Measurements from ENCODE around the gene EHMT1. TPM values are rescaled to one million over a fixed set of nuclear protein-coding genes. Genes with fewer than 3 reads are reported as not detected.

The EHMT1 gene
- total and polyA plus RNA-seq, 2 experiments from 2014 or later, result 46.0 to 47.7 TPM

- no peak for DNase-seq (ENCODE audit: low spot score)
- H3K36me3 ChIP-seq (replicated peaks; ENCODE audit: insufficient read depth, low read depth), result peaks cover 4% of the 10 kb centered on the region
Measured at GRCh38 chr9:137757139-137757538, 138.3 kb downstream of the EHMT1 start.

GRCh38 chr9:137757613-137758029, 138.8 kb downstream of the EHMT1 start:
- Histone ChIP-seq H3K4me2 (no peak overlapping the region), H3K27me3 (no peaks in the 10 kb centered on the region), H3K9me3 (ENCODE audit: low read depth) (no peaks in the 10 kb centered on the region), H3K27ac (no peak overlapping the region), H3K4me3 (no peak overlapping the region), H3K79me2 (no peaks in the 10 kb centered on the region), H2AFZ (no peak overlapping the region), H3K4me1 (ENCODE audit: insufficient read depth) (no peaks in the 10 kb centered on the region), H4K20me1 (ENCODE audit: insufficient read depth, poor library complexity, severe bottlenecking) (no peaks in the 10 kb centered on the region), H3K36me3 (replicated peaks; ENCODE audit: insufficient read depth, low read depth) (peaks cover 4% of the 10 kb centered on the region), H3K9me2 (replicated peaks; ENCODE audit: insufficient read depth) (no peaks in the 10 kb centered on the region)
- WGBS (ENCODE audit: low lambda C conversion rate, missing lambda C conversion rate), result 89% methylated on average over 9 of the region's 9 CpGs
- TF ChIP-seq CTCF (IDR thresholded peaks at IDR 0.05; ENCODE audit: poor library complexity), result no peak
- no peak for TF ChIP-seq EZH2 (IDR thresholded peaks at IDR 0.05; ENCODE audit: borderline replicate concordance)
- no peak for TF ChIP-seq EZH2phosphoT487 (IDR thresholded peaks at IDR 0.05; ENCODE audit: low read depth, severe bottlenecking, unreplicated experiment)
- DNase-seq (ENCODE audit: low spot score), result no peak

More at GRCh38 chr9:137757139-137757538, 138.3 kb downstream of the EHMT1 start:
- Histone ChIP-seq H3K27ac (no peak overlapping the region), H3K9me2 (replicated peaks; ENCODE audit: insufficient read depth) (no peaks in the 10 kb centered on the region), H4K20me1 (ENCODE audit: insufficient read depth, poor library complexity, severe bottlenecking) (no peaks in the 10 kb centered on the region), H3K4me3 (no peak overlapping the region), H3K79me2 (no peaks in the 10 kb centered on the region), H2AFZ (no peak overlapping the region), H3K9me3 (ENCODE audit: low read depth) (no peaks in the 10 kb centered on the region), H3K4me1 (ENCODE audit: insufficient read depth) (no peaks in the 10 kb centered on the region), H3K4me2 (no peak overlapping the region), H3K27me3 (no peaks in the 10 kb centered on the region)
- TF ChIP-seq CTCF (IDR thresholded peaks at IDR 0.05; ENCODE audit: poor library complexity), result no peak
- TF ChIP-seq EZH2phosphoT487 (IDR thresholded peaks at IDR 0.05; ENCODE audit: low read depth, severe bottlenecking, unreplicated experiment), result no peak
- no peak for TF ChIP-seq EZH2 (IDR thresholded peaks at IDR 0.05; ENCODE audit: borderline replicate concordance)
- 95% methylated on average over 10 of the region's 10 CpGs for WGBS (ENCODE audit: low lambda C conversion rate, missing lambda C conversion rate)

- H3K9me2 ChIP-seq (replicated peaks; ENCODE audit: insufficient read depth), result no peaks in the 10 kb centered on the region
- H3K36me3 ChIP-seq (replicated peaks; ENCODE audit: insufficient read depth, low read depth), result peaks cover 4% of the 10 kb centered on the region
- H3K4me2 ChIP-seq, result no peak overlapping the region
- H2AFZ ChIP-seq, result no peak overlapping the region
- no peak overlapping the region for H3K27ac ChIP-seq
- H4K20me1 ChIP-seq (ENCODE audit: insufficient read depth, poor library complexity, severe bottlenecking), result no peaks in the 10 kb centered on the region
- H3K79me2 ChIP-seq, result no peaks in the 10 kb centered on the region
- H3K4me3 ChIP-seq, result no peak overlapping the region
- WGBS (ENCODE audit: low lambda C conversion rate, missing lambda C conversion rate), result 95% methylated on average over 16 of the region's 16 CpGs
- no peak for DNase-seq (ENCODE audit: low spot score)
- TF ChIP-seq EZH2phosphoT487 (IDR thresholded peaks at IDR 0.05; ENCODE audit: low read depth, severe bottlenecking, unreplicated experiment) (no peak), CTCF (IDR thresholded peaks at IDR 0.05; ENCODE audit: poor library complexity) (no peak), EZH2 (IDR thresholded peaks at IDR 0.05; ENCODE audit: borderline replicate concordance) (no peak)
- H3K27me3 ChIP-seq, result no peaks in the 10 kb centered on the region
- no peaks in the 10 kb centered on the region for H3K4me1 ChIP-seq (ENCODE audit: insufficient read depth)
- no peaks in the 10 kb centered on the region for H3K9me3 ChIP-seq (ENCODE audit: low read depth)
Measured at GRCh38 chr9:137758067-137758466, 139.3 kb downstream of the EHMT1 start.

- H2AFZ ChIP-seq, result no peak overlapping the region
- no peak overlapping the region for H3K4me3 ChIP-seq
- H3K27ac ChIP-seq, result no peak overlapping the region
- 98% methylated on average over 11 of the region's 11 CpGs for WGBS (ENCODE audit: low lambda C conversion rate, missing lambda C conversion rate)
- H3K9me3 ChIP-seq (ENCODE audit: low read depth), result no peaks in the 10 kb centered on the region
- H3K4me1 ChIP-seq (ENCODE audit: insufficient read depth), result no peaks in the 10 kb centered on the region
- H3K9me2 ChIP-seq (replicated peaks; ENCODE audit: insufficient read depth), result no peaks in the 10 kb centered on the region
- H4K20me1 ChIP-seq (ENCODE audit: insufficient read depth, poor library complexity, severe bottlenecking), result no peaks in the 10 kb centered on the region
- no peaks in the 10 kb centered on the region for H3K27me3 ChIP-seq
- H3K4me2 ChIP-seq, result no peak overlapping the region
- DNase-seq (ENCODE audit: low spot score), result no peak
- TF ChIP-seq CTCF (IDR thresholded peaks at IDR 0.05; ENCODE audit: poor library complexity) (no peak), EZH2 (IDR thresholded peaks at IDR 0.05; ENCODE audit: borderline replicate concordance) (no peak), EZH2phosphoT487 (IDR thresholded peaks at IDR 0.05; ENCODE audit: low read depth, severe bottlenecking, unreplicated experiment) (no peak)
- no peaks in the 10 kb centered on the region for H3K79me2 ChIP-seq
- peaks cover 4% of the 10 kb centered on the region for H3K36me3 ChIP-seq (replicated peaks; ENCODE audit: insufficient read depth, low read depth)
Measured at GRCh38 chr9:137759117-137759516, 140.3 kb downstream of the EHMT1 start.
